Fibroblast of skin of right biceps (primary cell): ENCODE measurements around the gene RHO.
"Not testable (repeated sequence)": the region's sequence is repeated elsewhere in the genome, so short reads cannot be mapped to it uniquely, and the experiment has no call there.

ENCODE experiments used
- DNase-seq: peaks from one replicate; pipeline ENCODE4 v3.0.0-alpha.2; 2013

The RHO gene

DNA sequence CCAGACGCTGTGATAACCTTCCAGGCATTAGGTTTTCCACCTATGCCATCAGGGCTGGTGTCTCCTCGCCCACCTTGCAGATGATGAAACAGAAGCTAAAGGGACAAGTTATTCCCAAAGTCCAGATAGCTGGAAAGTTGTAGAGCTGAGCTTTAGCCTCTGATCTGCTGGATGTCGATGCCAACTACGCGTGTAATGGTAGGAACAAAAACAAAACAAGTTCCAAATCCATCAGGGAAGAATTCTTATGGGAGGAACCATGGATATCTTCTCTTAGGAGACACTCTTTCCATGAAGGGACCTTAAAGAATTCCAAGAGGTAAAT, 28.1 kb upstream of the RHO start:
- DNase-seq, result no peak

GRCh38 chr3:129501630-129502029, 26.8 kb upstream of the RHO start:
- no peak for DNase-seq

- no peak for DNase-seq
Observed at GRCh38 chr3:129502641-129503408, 25.6 kb upstream of the RHO start.

DNA sequence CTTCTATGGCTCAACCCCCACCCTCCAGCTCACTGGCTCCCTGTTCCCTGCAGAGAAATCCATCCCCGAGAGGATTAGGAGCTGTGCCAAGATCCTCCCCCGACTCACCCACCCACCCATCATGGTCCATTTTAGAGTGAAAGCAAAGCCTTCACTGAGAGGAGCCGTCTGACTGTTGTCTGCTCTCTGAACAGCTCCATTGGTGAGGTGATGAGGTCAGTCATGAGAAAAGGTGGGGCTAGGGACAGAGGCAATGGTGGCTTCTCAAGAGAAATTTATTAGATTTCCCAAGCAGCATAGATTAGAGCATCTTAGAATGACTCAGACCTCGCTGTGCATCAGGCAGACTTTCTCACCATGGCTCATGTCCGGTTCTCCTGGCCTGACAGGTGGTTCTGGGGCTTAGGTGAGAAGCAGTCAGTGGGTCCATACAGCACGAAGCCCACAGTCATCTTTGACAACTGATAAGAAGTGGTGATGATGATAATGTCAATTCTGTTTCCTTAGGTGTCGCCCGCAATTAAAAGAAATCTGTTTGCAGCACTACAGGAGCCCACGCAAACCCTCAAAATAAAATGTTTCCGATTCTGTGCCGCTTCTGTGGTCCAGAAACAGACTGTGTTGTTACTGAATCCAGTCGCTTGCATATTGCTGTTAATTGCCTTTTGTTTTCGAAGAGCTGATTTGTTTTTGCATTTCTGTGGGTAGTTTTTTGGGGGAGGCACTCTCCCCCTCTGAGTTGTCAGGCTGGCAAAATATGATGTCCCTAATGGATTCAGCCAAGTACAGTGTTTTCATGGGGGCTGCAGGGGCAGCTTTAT, 24.8 kb upstream of the RHO start:
- no peak for DNase-seq

DNA sequence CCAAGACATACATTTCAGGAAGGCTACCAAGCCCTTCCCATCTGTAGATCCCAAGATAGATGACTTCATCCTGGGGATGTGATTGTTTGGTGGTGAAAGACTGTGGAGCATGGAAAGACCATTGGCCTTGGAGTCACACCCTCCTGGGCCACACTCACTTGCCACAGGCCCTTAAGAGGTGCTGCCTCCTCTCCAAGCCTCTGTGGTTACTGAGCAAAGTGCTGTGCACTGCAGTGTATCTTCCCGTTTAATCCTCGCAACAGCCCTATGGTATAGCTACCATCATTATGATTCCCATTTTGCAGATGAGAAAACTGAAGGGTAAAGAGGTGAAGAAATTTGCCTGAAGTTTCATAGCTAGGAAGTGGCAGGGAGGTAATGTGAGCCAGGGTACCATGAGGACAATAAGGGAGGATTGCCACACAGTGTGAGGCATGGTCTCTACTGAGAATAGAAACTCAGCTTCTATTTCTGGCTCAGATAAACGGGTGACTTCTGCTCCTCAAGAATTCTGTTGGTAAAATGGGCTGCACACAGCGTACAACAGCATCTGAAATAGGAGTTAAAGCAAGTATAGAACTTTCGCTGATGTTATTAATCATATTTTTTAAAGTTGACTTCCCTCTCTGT, 23.9 kb upstream of the RHO start:
- no peak for DNase-seq

DNA sequence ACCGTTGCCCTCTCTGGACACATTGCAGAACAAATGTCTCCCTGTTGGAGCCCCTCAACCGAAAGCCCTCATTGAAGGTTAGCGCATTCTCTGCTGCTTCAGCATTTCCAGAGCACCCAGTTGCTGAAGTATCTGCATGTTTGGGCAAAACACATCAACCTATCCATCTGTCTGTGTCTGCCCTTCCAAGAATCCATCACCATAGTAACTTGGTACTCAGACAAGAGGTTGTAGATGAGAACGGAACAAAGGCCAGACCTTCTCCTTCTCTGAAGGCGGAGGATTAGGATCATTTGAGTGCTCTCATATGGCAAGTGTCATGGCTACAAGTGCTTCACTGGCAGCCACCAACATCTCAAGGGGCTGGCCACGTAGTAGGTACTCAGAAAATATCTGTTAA, 23.1 kb upstream of the RHO start:
- no peak for DNase-seq

DNA sequence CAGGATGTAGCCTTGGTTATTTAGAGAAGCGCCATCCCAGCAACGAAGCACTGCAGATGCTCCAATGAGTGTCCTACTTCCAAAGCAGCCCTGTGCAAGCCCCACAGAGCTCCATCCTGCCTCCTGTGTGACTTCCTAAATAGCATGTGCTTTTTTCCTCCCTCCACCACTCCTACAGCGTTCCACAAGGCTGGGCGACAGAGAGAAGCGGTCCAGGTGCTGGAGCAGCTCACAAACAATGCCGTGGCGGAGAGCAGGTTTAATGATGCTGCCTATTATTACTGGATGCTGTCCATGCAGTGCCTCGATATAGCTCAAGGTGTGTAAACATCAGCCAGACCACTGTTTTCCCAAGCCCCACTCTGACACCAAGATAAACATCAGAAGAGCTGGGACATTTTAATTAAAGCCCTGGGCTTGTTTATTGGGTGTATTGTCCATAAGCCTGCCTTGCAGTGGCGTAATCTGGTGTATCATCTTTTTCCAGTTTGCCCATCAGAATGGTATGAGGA, 22.2 kb upstream of the RHO start:
- no peak for DNase-seq

GRCh38 chr3:129507181-129507831, 21.1 kb upstream of the RHO start:
- no peak for DNase-seq

- DNase-seq, result no peak
Observed at GRCh38 chr3:129512595-129512994, 15.8 kb upstream of the RHO start.

DNA sequence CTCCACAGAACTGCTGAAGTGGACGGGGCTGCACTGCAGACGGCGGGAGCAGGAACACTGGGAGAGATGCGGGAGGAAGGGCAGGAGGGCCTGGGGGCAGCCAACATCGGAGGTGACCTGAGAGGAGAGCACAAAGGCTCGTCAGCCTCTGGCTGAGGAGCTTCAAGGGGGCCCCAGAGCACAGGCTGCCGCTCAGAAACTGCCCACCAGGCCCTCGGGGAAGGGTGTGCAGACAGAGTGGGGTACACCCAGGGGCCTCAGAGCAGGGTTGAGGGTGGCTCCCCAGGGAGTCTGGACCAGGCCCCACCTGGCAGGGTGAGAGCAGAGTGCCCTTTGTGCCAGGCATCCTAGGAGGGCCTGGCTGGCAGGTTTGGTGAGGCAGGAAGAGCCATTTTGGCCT, 14.7 kb upstream of the RHO start:
- no peak for DNase-seq

DNA sequence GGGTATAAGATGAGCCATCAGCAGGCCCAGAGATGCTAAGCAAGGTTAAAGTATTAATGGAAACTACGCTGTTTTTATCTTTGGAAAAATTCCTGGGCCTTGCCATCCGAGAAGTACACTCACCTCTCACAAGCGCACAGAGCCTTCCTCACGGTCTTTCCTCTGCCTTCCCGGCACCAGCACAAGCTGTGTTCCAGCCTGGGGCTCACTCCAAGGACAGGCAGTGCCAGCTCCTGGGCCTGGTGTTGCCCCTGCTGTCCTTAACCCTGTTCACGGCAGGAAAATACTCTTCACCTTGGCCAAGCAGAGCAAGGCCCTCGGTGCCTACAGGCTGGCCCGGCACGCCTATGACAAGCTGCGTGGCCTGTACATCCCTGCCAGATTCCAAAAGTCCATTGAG, 14.3 kb upstream of the RHO start:
- no peak for DNase-seq

GRCh38 chr3:129514563-129514962, 13.9 kb upstream of the RHO start:
- no peak for DNase-seq

DNA sequence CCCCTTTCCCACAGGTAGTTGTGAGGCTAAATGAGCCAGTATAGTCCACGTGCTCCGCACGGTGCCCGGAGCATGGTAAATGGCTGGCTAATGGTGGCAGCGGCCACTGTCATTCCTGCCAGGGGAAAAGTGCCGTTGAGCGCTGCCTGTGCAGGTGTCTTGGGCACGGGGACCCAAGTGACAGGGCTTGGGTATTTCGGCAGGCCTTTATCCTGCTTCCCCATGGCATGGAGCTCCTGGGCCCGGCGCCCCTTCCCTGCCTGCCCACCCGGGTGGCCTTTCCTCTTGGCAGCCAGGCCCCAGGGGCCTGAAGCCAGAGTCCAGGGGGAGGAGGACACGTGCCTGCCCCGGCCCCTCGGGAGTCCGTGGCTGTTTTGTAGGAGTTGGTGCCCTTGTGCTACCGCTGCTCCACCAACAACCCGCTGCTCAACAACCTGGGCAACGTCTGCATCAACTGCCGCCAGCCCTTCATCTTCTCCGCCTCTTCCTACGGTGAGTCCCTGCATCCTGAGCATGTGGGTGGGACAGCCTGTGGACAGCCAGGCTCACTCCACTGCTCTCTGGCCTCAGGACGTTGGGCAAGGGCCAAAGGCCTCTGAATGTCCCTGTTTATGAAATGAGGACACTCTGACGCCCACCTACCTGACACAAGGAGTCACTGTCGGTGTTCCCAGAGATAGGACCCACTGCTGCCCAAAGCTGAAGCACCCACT, 13.2 kb upstream of the RHO start:
- not testable (repeated sequence) for DNase-seq

DNA sequence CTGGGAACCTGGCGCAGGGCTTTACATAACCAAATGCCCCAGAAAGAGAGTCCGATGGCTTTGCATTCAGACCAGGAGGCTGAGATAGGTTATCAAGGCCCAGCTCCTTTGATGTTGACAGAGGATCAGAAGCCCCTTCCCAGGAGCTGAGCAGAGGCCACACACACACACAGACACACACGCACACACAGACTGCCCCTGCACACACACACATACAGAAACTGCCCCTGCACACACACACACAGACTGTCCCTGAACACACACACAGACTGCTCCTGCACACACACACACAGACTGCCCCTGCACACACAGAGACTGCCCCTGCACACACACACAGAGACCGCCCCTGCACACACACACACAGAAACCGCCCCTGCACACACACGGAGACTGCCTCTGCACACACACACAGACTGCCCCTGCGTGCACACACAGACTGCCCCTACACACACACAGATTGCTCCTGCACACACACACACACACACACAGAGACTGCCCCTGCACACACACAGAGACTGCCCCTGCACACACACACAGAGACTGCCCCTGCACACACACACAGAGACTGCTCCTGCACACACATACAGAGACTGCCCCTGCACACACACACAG, 12.5 kb upstream of the RHO start:
- DNase-seq, result not testable (repeated sequence)

DNA sequence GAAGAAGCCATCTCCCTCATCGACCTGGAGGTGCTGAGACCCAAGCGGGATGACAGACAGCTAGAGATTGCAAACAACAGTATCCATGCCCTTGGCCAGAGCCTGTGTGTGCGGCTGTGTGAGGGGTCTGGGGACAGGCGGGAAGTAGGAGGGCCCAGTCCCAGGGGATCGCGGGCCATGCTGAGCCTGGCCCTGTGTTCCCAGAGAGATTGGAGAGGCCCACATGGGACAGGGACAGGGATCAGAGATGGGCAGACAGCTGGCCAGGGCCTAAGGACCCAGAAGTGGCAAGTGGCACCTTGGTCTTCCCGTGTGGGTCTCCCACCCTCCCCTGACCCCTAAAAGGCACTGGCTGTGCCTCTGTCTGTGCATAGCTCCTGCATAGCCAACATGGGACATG, 10.9 kb upstream of the RHO start:
- DNase-seq, result no peak

DNA sequence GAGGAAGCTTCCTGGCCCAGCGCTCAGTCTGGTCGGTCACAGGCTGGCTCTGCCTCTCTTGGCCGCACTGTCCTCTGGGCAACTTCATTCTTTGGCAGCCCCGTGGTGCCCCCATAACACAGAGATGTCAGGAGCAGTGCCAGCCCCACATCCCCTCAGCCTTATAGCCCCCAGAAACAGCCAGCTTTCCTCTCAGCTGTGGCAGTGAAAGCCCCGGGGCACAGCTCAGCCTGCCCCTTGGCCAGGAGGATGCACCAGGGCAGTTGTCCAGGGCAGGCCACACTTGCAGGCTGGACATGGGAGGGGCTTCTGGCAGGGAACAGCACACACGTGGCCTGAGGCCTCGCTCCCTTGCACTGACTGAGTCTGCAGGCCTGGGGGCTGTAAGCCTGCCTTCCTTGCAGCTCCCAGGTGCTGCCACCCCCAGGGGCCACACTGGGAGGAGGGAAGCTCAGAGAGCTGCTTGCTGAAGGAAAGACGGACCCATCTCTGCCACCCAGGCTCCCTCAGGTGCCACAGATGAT, 10.3 kb upstream of the RHO start:
- DNase-seq, result no peak

DNA sequence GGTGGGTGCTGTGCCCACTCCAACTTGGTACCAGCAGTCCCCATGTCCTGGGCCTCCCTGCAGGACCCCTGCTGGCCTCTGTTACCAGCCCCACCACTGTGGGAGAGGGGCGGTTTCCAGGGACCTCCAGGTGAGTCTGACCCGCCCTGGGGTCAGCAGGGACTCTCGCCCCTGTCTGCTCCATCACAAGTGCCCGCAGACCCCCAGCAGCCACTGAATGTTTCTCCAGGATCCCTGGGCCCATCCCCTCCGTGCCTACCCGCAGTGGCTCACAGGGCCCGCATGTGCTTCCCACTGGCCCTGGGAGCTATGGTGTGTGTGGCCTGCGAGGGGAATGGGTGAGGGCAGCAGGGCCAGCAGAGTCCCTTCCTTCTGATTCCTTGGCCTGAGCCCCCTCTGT, 9.9 kb upstream of the RHO start:
- DNase-seq, result no peak

DNA sequence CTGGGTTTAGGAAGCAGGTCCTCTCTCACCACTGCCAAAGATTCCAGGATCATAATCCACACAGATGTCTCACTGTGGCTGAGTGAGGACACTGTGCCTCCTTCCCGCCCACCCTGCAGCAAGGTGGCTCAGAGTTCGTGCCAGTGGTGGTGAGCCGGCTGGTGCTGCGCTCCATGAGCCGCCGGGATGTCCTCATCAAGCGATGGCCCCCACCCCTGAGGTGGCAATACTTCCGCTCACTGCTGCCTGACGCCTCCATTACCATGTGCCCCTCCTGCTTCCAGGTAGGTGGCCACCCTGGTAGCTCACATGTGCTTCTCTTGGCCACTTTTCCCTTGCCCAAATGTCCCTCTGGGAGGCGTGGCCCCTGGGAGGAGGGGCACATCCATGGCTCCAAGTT, 9.0 kb upstream of the RHO start:
- DNase-seq, result no peak

DNA sequence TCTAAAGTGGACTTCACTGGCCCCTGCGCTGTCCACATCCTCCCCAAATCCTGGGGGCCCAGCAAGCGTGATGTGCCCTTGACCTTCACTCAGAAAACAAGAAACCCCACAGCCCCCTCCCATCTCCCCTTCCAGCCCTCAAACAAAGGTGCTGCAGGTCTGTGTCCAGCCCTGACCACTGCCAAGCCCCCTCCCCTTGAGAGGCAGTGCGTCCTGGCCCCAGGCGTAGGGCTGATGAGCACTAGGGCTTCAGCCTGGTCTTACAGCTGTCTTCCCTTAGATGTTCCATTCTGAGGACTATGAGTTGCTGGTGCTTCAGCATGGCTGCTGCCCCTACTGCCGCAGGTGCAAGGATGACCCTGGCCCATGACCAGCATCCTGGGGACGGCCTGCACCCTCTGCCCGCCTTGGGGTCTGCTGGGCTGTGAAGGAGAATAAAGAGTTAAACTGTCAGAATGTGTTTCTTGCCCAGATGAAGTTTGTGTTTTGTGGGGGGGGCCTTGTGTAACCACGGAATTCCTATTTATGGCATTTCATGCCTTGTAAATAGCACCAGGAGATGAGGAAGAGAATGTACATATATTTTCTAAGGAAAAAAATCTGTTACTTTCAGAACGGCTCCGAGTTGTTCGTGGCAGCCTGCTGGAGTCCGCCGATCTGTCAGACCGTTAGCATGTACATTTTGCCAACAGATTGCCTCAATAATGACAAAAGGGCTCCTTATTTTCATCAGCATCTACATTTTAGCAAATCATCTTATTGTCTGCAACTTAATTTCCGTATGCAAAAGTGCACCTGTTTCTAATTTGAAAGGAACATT, 8.3 kb upstream of the RHO start:
- DNase-seq, result no peak

GRCh38 chr3:129520960-129521359, 7.5 kb upstream of the RHO start:
- no peak for DNase-seq

- no peak for DNase-seq
Observed at GRCh38 chr3:129521611-129522010, 6.8 kb upstream of the RHO start.
